ENCODE results near the gene FAM20C.

FAM20C gene

GRCh38 chr7:268991-269390 lies 76.6 kb downstream of the FAM20C start:
- H3K4me3 ChIP-seq (replicated peaks; ENCODE audit: low read depth, low read length): no peak overlapping the region
- DNase-seq (ENCODE audit: extremely low read depth, low read depth): no peak
- TF ChIP-seq CTCF (IDR thresholded peaks at IDR 0.05; ENCODE audit: low read depth, low read length, missing control alignments): no peak

- no peak for DNase-seq (ENCODE audit: extremely low read depth, low read depth)
- H3K4me3 ChIP-seq (replicated peaks; ENCODE audit: low read depth, low read length): no peak overlapping the region
- no peak for TF ChIP-seq CTCF (IDR thresholded peaks at IDR 0.05; ENCODE audit: low read depth, low read length, missing control alignments)
These were observed 77.3 kb downstream of the FAM20C start for GRCh38 chr7:269721-270120.

GRCh38 chr7:270351-270983 lies 78.1 kb downstream of the FAM20C start:
- no peak overlapping the region for H3K4me3 ChIP-seq (replicated peaks; ENCODE audit: low read depth, low read length)

GRCh38 chr7:271266-272107 lies 79.1 kb downstream of the FAM20C start:
- DNase-seq (ENCODE audit: extremely low read depth, low read depth): no peak
- no peak for TF ChIP-seq CTCF (IDR thresholded peaks at IDR 0.05; ENCODE audit: low read depth, low read length, missing control alignments)
- no peak overlapping the region for H3K4me3 ChIP-seq (replicated peaks; ENCODE audit: low read depth, low read length)

More at GRCh38 chr7:270351-270983, 78.1 kb downstream of the FAM20C start:
- TF ChIP-seq CTCF (IDR thresholded peaks at IDR 0.05; ENCODE audit: low read depth, low read length, missing control alignments): no peak
- DNase-seq (ENCODE audit: extremely low read depth, low read depth): no peak

- no peak overlapping the region for H3K4me3 ChIP-seq (replicated peaks; ENCODE audit: low read depth, low read length)
- TF ChIP-seq CTCF (IDR thresholded peaks at IDR 0.05; ENCODE audit: low read depth, low read length, missing control alignments): no peak
- no peak for DNase-seq (ENCODE audit: extremely low read depth, low read depth)
These were observed 79.8 kb downstream of the FAM20C start for GRCh38 chr7:272108-272615.

- DNase-seq (ENCODE audit: extremely low read depth, low read depth): no peak
- no peak for TF ChIP-seq CTCF (IDR thresholded peaks at IDR 0.05; ENCODE audit: low read depth, low read length, missing control alignments)
- no peak overlapping the region for H3K4me3 ChIP-seq (replicated peaks; ENCODE audit: low read depth, low read length)
These were observed 80.3 kb downstream of the FAM20C start for GRCh38 chr7:272631-273030.

All from HFF-Myc (cell line).